ENCODE results near the gene SLC5A2.

DNA sequence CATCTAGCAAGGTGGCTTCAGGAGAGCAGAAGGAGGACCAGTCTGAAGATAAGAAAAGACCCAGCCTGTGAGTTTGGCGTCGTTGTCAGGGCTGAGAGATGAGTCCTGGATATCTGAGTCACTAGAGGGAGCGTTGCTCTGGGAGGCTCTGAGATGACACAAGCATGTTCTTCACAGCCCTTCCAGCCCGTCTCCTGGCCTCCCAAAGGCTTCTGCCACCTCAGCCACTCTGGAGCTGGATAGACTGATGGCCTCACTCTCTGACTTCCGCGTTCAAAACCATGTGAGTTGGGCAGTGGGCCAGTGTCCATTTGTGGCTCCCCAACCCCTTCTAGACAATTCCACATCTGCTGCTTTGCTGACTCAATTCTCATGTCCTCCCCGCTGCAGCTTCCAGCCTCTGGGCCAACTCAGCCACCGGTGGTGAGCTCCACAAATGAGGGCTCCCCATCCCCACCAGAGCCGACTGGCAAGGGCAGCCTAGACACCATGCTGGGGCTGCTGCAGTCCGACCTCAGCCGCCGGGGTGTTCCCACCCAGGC lies 8.7 kb upstream of the SLC5A2 start:
- TF ChIP-seq, protein P1, sequence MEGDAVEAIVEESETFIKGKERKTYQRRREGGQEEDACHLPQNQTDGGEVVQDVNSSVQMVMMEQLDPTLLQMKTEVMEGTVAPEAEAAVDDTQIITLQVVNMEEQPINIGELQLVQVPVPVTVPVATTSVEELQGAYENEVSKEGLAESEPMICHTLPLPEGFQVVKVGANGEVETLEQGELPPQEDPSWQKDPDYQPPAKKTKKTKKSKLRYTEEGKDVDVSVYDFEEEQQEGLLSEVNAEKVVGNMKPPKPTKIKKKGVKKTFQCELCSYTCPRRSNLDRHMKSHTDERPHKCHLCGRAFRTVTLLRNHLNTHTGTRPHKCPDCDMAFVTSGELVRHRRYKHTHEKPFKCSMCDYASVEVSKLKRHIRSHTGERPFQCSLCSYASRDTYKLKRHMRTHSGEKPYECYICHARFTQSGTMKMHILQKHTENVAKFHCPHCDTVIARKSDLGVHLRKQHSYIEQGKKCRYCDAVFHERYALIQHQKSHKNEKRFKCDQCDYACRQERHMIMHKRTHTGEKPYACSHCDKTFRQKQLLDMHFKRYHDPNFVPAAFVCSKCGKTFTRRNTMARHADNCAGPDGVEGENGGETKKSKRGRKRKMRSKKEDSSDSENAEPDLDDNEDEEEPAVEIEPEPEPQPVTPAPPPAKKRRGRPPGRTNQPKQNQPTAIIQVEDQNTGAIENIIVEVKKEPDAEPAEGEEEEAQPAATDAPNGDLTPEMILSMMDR (conservative IDR thresholded peaks at IDR 0.05 in 1 of 2, IDR thresholded peaks at IDR 0.05 in 1 of 2; ENCODE audit: low read depth in 1 of 2, low read length in 2 of 2): no peak
- no peak for TF ChIP-seq EZH2 (IDR thresholded peaks at IDR 0.05; ENCODE audit: low read length, missing control alignments)
